ENCODE results near the gene SIGLEC6.

The SIGLEC6 gene

GRCh38 chr19:51531349-51532315 is at the start of gene SIGLEC6:
TSS of gene SIGLEC6 (minus strand) at chr19:51531670. CDS start at chr19:51531648, 22 bp downstream.
- DNase-seq (ENCODE audit: low read depth in 2 of 2, low spot score in 1 of 2): peak in 1 of 2 donors; percentile 22

GRCh38 chr19:51576850-51577249 is 45.4 kb upstream of the SIGLEC6 start:
- DNase-seq (ENCODE audit: low read depth in 2 of 2, low spot score in 1 of 2): no peak

GRCh38 chr19:51573331-51573730 is 41.9 kb upstream of the SIGLEC6 start:
- no peak for DNase-seq (ENCODE audit: low read depth in 2 of 2, low spot score in 1 of 2)

GRCh38 chr19:51572908-51573307 is 41.4 kb upstream of the SIGLEC6 start:
- no peak for DNase-seq (ENCODE audit: low read depth in 2 of 2, low spot score in 1 of 2)

- no peak for DNase-seq (ENCODE audit: low read depth in 2 of 2, low spot score in 1 of 2)
Observed at GRCh38 chr19:51572410-51572809, 40.9 kb upstream of the SIGLEC6 start.

- DNase-seq (ENCODE audit: low read depth in 2 of 2, low spot score in 1 of 2): no peak
Observed at GRCh38 chr19:51571599-51571998, 40.1 kb upstream of the SIGLEC6 start.

- DNase-seq (ENCODE audit: low read depth in 2 of 2, low spot score in 1 of 2): peak; percentile 45 to 74
Observed at GRCh38 chr19:51570962-51571575, 39.6 kb upstream of the SIGLEC6 start, which contains the start of gene ZNF175. TSS of gene ZNF175 (plus strand) at chr19:51571283. CDS start at chr19:51573330, 2,047 bp downstream.

GRCh38 chr19:51568456-51568855 is 37.0 kb upstream of the SIGLEC6 start:
- no peak for DNase-seq (ENCODE audit: low read depth in 2 of 2, low spot score in 1 of 2)

- no peak for DNase-seq (ENCODE audit: low read depth in 2 of 2, low spot score in 1 of 2)
Observed at GRCh38 chr19:51567583-51567982, 36.1 kb upstream of the SIGLEC6 start.

- no peak for DNase-seq (ENCODE audit: low read depth in 2 of 2, low spot score in 1 of 2)
Observed at GRCh38 chr19:51566489-51567100, 35.1 kb upstream of the SIGLEC6 start.

- DNase-seq (ENCODE audit: low read depth in 2 of 2, low spot score in 1 of 2): no peak
Observed at GRCh38 chr19:51565583-51565982, 34.1 kb upstream of the SIGLEC6 start.

- no peak for DNase-seq (ENCODE audit: low read depth in 2 of 2, low spot score in 1 of 2)
Observed at GRCh38 chr19:51564791-51565190, 33.3 kb upstream of the SIGLEC6 start.

GRCh38 chr19:51560339-51560738 is 28.9 kb upstream of the SIGLEC6 start:
- DNase-seq (ENCODE audit: low read depth in 2 of 2, low spot score in 1 of 2): no peak

GRCh38 chr19:51559240-51559639 is 27.8 kb upstream of the SIGLEC6 start:
- no peak for DNase-seq (ENCODE audit: low read depth in 2 of 2, low spot score in 1 of 2)

- DNase-seq (ENCODE audit: low read depth in 2 of 2, low spot score in 1 of 2): no peak
Observed at GRCh38 chr19:51552996-51553725, 21.7 kb upstream of the SIGLEC6 start.

GRCh38 chr19:51552608-51552995 is 21.1 kb upstream of the SIGLEC6 start:
- no peak for DNase-seq (ENCODE audit: low read depth in 2 of 2, low spot score in 1 of 2)

GRCh38 chr19:51551673-51552432 is 20.4 kb upstream of the SIGLEC6 start:
- DNase-seq (ENCODE audit: low read depth in 2 of 2, low spot score in 1 of 2): no peak

- DNase-seq (ENCODE audit: low read depth in 2 of 2, low spot score in 1 of 2): no peak
Observed at GRCh38 chr19:51550848-51551672, 19.6 kb upstream of the SIGLEC6 start.

GRCh38 chr19:51549533-51550324 is 18.3 kb upstream of the SIGLEC6 start:
- no peak for DNase-seq (ENCODE audit: low read depth in 2 of 2, low spot score in 1 of 2)
